GM12878 (cell line): ENCODE data around the gene RECQL5.

Experiments
- EZH2 ChIP-seq: IDR thresholded peaks from 2 replicates; pipeline ENCODE4 v1.6.1; 2012; ENCODE audit warnings: low read depth, mild to moderate bottlenecking, control low read depth, inconsistent platforms, low read length, borderline replicate concordance; ENCODE audit not compliant: control insufficient read depth
- NFIC ChIP-seq: IDR thresholded peaks from 2 replicates; pipeline ENCODE4 v1.6.1; 2012; ENCODE audit warnings: low read depth, mild to moderate bottlenecking, inconsistent platforms, low read length, moderate library complexity
- NR2C2 ChIP-seq: IDR thresholded peaks from 2 replicates; pipeline ENCODE4 v1.6.1; 2011; ENCODE audit warnings: borderline replicate concordance, low read depth; ENCODE audit not compliant: control insufficient read depth, insufficient read length
- RAD21 ChIP-seq: IDR thresholded peaks from 2 replicates; pipeline ENCODE4 v1.6.1; 2011; ENCODE audit warnings: mild to moderate bottlenecking, low read depth, low read length, moderate library complexity; ENCODE audit not compliant: insufficient read depth
- RCOR1 ChIP-seq: conservative IDR thresholded peaks from 2 replicates; pipeline ENCODE4 v1.6.1; 2012; ENCODE audit warnings: low read depth, low read length, improper control_type of control experiment
- SMC3 ChIP-seq: IDR thresholded peaks from 2 replicates; pipeline ENCODE4 v1.6.1; 2011; ENCODE audit warnings: low read length, improper control_type of control experiment, borderline replicate concordance
- TF ChIP-seq, protein P1 (sequence below): IDR thresholded peaks from 2 replicates; pipeline ENCODE4 v1.6.1; 2011; ENCODE audit warnings: low read depth, low read length, improper control_type of control experiment, borderline replicate concordance
- TF ChIP-seq, protein P2 (sequence below): IDR thresholded peaks from 2 replicates; pipeline ENCODE4 v1.6.1; 2012; ENCODE audit warnings: low read depth, low read length, improper control_type of control experiment
- TF ChIP-seq, protein P3 (sequence below), 3 experiments: IDR thresholded peaks in 2 of 3; conservative IDR thresholded peaks in 1 of 3; 2 replicates each; pipeline ENCODE4 v1.5.1; 2011; ENCODE audit warnings: low read depth in 3 of 3, low read length in 3 of 3, mild to moderate bottlenecking in 3 of 3, control low read depth in 2 of 3, moderate library complexity in 2 of 3, inconsistent platforms in 1 of 3, mixed read lengths in 1 of 3; ENCODE audit not compliant: control insufficient read depth in 2 of 3, insufficient read depth in 1 of 3; ENCODE audit errors: extremely low read depth in 1 of 3

DNA sequence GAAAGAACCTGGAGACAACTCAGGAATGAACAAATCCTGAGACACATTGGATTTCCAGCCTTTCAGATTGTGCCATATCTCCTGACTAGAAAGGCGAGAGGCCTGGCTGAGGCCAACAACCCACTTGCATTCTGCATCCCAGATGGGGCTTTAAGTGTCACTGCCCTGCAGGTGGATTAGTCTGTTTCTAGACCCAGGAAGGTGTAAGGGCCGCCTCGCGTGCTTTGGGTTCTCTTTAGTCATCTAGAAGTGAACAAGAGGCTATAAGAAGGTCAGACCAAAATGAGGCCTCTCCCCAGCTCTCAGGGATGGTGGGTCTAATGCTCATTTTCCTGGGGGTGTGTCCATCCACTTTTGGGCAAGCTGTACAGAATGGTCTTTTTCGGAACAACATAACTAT is 5.1 kb upstream of the RECQL5 start:
- no peak for TF ChIP-seq NFIC
- TF ChIP-seq, protein P1, sequence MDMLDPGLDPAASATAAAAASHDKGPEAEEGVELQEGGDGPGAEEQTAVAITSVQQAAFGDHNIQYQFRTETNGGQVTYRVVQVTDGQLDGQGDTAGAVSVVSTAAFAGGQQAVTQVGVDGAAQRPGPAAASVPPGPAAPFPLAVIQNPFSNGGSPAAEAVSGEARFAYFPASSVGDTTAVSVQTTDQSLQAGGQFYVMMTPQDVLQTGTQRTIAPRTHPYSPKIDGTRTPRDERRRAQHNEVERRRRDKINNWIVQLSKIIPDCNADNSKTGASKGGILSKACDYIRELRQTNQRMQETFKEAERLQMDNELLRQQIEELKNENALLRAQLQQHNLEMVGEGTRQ: no peak
- no peak for TF ChIP-seq SMC3
- TF ChIP-seq, protein P2, sequence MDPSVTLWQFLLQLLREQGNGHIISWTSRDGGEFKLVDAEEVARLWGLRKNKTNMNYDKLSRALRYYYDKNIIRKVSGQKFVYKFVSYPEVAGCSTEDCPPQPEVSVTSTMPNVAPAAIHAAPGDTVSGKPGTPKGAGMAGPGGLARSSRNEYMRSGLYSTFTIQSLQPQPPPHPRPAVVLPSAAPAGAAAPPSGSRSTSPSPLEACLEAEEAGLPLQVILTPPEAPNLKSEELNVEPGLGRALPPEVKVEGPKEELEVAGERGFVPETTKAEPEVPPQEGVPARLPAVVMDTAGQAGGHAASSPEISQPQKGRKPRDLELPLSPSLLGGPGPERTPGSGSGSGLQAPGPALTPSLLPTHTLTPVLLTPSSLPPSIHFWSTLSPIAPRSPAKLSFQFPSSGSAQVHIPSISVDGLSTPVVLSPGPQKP: no peak
- no peak for TF ChIP-seq EZH2
- no peak for TF ChIP-seq NR2C2
- TF ChIP-seq, protein P3, sequence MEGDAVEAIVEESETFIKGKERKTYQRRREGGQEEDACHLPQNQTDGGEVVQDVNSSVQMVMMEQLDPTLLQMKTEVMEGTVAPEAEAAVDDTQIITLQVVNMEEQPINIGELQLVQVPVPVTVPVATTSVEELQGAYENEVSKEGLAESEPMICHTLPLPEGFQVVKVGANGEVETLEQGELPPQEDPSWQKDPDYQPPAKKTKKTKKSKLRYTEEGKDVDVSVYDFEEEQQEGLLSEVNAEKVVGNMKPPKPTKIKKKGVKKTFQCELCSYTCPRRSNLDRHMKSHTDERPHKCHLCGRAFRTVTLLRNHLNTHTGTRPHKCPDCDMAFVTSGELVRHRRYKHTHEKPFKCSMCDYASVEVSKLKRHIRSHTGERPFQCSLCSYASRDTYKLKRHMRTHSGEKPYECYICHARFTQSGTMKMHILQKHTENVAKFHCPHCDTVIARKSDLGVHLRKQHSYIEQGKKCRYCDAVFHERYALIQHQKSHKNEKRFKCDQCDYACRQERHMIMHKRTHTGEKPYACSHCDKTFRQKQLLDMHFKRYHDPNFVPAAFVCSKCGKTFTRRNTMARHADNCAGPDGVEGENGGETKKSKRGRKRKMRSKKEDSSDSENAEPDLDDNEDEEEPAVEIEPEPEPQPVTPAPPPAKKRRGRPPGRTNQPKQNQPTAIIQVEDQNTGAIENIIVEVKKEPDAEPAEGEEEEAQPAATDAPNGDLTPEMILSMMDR (IDR thresholded peaks at IDR 0.05 in 2 of 3, conservative IDR thresholded peaks at IDR 0.05 in 1 of 3; ENCODE audit: control insufficient read depth in 2 of 3, extremely low read depth in 1 of 3, insufficient read depth in 1 of 3, low read depth in 3 of 3, low read length in 3 of 3): no peak
- no peak for TF ChIP-seq RCOR1
- no peak for TF ChIP-seq RAD21
